Activated T-cell treated with anti-CD3 and anti-CD28 coated beads, Interleukin-2, amount 50 U/mL, for 48 hours (primary cell): ENCODE data around the gene UBAP1.
"Not testable (repeated sequence)": the region's sequence is repeated elsewhere in the genome, so short reads cannot be mapped to it uniquely, and the experiment has no call there.

Source experiments
- DNase-seq, 2 experiments: peaks; one replicate each; pipeline ENCODE4 v3.0.0-alpha.2; 2020

Gene UBAP1

GRCh38 chr9:34271265-34272006, 92.6 kb downstream of the UBAP1 start:
- no peak for DNase-seq

- DNase-seq: no peak
Observed at GRCh38 chr9:34272101-34272541, 93.3 kb downstream of the UBAP1 start.

- not testable (repeated sequence) for DNase-seq
Observed at GRCh38 chr9:34273588-34273987, 94.7 kb downstream of the UBAP1 start.

- no peak for DNase-seq
Observed at GRCh38 chr9:34275811-34276210, 97.0 kb downstream of the UBAP1 start.

- no peak for DNase-seq
Observed at GRCh38 chr9:34276772-34277171, 97.9 kb downstream of the UBAP1 start.

GRCh38 chr9:34279411-34279810, 100.6 kb downstream of the UBAP1 start:
- no peak for DNase-seq

GRCh38 chr9:34282096-34282495, 103.3 kb downstream of the UBAP1 start:
- no peak for DNase-seq

GRCh38 chr9:34289159-34289558, 110.3 kb downstream of the UBAP1 start:
- no peak for DNase-seq

- no peak for DNase-seq
Observed at GRCh38 chr9:34291023-34291422, 112.2 kb downstream of the UBAP1 start.

- DNase-seq: no peak
Observed at GRCh38 chr9:34291423-34291822, 112.6 kb downstream of the UBAP1 start.

- no peak for DNase-seq
Observed at GRCh38 chr9:34292552-34292951, 113.7 kb downstream of the UBAP1 start.

- not testable (repeated sequence) for DNase-seq
Observed at GRCh38 chr9:34301064-34301463, 122.2 kb downstream of the UBAP1 start.
